B cell (primary cell): ENCODE measurements around the gene RAC2.

Source experiments
- EZH2 ChIP-seq: IDR thresholded peaks from 2 replicates; pipeline ENCODE4 v1.6.1; 2012; ENCODE audit warnings: borderline replicate concordance, low read depth, mild to moderate bottlenecking, moderate library complexity, low read length; ENCODE audit not compliant: insufficient read depth, poor library complexity, severe bottlenecking
- TF ChIP-seq, protein P1 (sequence below): fragments of 200-600 bp; IDR thresholded peaks from one replicate; pipeline ENCODE4 v1.8.0; 2022; ENCODE audit warnings: antibody characterized with exemption, mild to moderate bottlenecking

DNA sequence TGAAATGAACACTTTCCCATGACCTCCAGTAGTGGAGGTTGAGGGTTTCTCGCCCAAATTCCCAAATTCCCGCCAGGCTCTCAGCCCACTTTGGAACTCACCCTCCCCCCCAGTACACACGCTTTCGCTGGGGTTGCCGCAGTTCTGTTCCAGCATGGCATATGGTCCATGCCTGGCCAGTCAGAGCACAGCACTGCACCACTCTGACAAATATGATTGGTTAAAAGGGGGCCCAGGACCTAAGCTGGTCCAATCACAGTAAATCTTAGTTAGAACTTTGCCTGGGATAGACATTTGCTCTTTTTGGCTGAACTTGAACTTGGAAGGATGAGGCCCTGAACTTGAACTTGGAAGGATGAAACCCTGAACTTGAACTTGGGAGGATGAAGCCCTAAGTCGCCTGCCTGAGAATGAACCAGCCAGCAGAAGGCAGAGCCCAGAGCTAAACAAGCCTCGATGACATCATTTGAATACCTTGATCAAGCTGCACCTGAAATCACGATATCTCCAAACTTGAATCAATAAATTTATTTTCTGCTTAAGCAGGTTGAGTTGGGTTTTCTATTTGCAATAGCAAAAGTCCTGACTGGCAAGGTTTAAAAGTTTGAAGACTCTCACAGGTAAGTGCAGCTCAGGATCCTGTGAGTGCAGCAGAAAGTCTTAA is 19.2 kb downstream of the RAC2 start:
- no peak for TF ChIP-seq EZH2
- TF ChIP-seq, protein P1, sequence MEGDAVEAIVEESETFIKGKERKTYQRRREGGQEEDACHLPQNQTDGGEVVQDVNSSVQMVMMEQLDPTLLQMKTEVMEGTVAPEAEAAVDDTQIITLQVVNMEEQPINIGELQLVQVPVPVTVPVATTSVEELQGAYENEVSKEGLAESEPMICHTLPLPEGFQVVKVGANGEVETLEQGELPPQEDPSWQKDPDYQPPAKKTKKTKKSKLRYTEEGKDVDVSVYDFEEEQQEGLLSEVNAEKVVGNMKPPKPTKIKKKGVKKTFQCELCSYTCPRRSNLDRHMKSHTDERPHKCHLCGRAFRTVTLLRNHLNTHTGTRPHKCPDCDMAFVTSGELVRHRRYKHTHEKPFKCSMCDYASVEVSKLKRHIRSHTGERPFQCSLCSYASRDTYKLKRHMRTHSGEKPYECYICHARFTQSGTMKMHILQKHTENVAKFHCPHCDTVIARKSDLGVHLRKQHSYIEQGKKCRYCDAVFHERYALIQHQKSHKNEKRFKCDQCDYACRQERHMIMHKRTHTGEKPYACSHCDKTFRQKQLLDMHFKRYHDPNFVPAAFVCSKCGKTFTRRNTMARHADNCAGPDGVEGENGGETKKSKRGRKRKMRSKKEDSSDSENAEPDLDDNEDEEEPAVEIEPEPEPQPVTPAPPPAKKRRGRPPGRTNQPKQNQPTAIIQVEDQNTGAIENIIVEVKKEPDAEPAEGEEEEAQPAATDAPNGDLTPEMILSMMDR = no peak
